HepG2 (cell line): ENCODE measurements around the gene GRM7.

Experiments used
- ARNT ChIP-seq: fragments of 450-650 bp; IDR thresholded peaks from 2 replicates; pipeline ENCODE4 v1.6.1; 2017
- GABPA ChIP-seq, 2 experiments: IDR thresholded peaks; 2 replicates each; pipeline ENCODE4 v1.6.1; 2011 to 2016; ENCODE audit warnings: low read depth in 2 of 2, low read length in 1 of 2, missing biosample characterization in 1 of 2, missing genetic modification characterization in 1 of 2
- MAZ ChIP-seq, 2 experiments: sonication (generic) in 1 of 2; formaldehyde crosslinking in 1 of 2; IDR thresholded peaks; 2 replicates each; pipeline versions ENCODE4 v1.5.0 to v1.6.1; 2012 to 2020; ENCODE audit warnings: low read depth in 2 of 2, mild to moderate bottlenecking in 2 of 2, borderline replicate concordance in 1 of 2, improper control_type of control experiment in 1 of 2, low read length in 1 of 2, missing genetic modification reagents in 1 of 2, moderate library complexity in 1 of 2
- MTA3 ChIP-seq: sonication (generic); formaldehyde crosslinking; IDR thresholded peaks from 2 replicates; pipeline ENCODE4 v1.4.0; 2020; ENCODE audit warnings: missing genetic modification reagents
- POLR2A ChIP-seq, 2 experiments: IDR thresholded peaks; 2 replicates each; pipeline ENCODE4 v1.6.1; 2011; ENCODE audit warnings: low read depth in 2 of 2, low read length in 2 of 2, mild to moderate bottlenecking in 1 of 2, moderate library complexity in 1 of 2; ENCODE audit not compliant: insufficient read depth in 1 of 2
- SAFB2 ChIP-seq: sonication (generic); formaldehyde crosslinking; IDR thresholded peaks from 2 replicates; pipeline ENCODE4 v1.5.1; 2020; ENCODE audit warnings: missing genetic modification reagents, low read depth, mild to moderate bottlenecking, borderline replicate concordance
- ZNF10 ChIP-seq: sonication (generic); formaldehyde crosslinking; IDR thresholded peaks from 2 replicates; pipeline ENCODE4 v1.4.0; 2020; ENCODE audit warnings: mild to moderate bottlenecking, low read depth, missing genetic modification reagents, borderline replicate concordance
- TF ChIP-seq, protein P1 (sequence below), 2 experiments: IDR thresholded peaks; 2 replicates each; pipeline ENCODE4 v1.6.1; 2011 to 2012; ENCODE audit warnings: low read length in 2 of 2, borderline replicate concordance in 1 of 2, low read depth in 1 of 2, mild to moderate bottlenecking in 1 of 2, moderate library complexity in 1 of 2

DNA sequence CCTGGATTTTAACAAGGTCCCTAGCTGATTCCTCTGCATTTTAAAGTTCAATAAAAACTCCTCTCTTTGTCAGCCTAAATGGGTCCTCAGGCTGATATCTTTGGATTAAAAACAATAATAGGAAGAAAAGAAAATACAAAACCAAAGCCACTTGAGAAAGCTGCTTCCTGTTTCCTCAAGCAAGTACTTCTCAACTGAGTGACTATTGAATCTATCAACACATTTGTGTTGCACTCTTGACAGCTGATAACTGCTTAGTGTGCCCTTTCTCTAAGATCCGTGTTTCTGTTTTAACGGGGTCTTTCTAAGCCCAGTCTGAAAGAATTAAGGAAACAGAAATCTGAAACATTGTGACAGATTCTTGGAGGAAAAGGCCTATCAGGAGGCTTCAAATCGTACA lies 410.7 kb downstream of the GRM7 start:
- no peak for TF ChIP-seq GABPA (IDR thresholded peaks at IDR 0.05; ENCODE audit: low read depth, low read length)
- no peak for TF ChIP-seq GABPA (CRISPR knock-in tag; IDR thresholded peaks at IDR 0.05; ENCODE audit: low read depth)
- TF ChIP-seq ARNT: no peak
- no peak for TF ChIP-seq MTA3 (CRISPR knock-in tag)
- TF ChIP-seq ZNF10: no peak
- no peak for TF ChIP-seq POLR2A (IDR thresholded peaks at IDR 0.05; ENCODE audit: insufficient read depth in 1 of 2, low read depth in 2 of 2, low read length in 2 of 2)
- no peak for TF ChIP-seq MAZ (IDR thresholded peaks at IDR 0.05; ENCODE audit: borderline replicate concordance, low read depth, low read length)
- TF ChIP-seq MAZ (CRISPR knock-in tag; IDR thresholded peaks at IDR 0.05; ENCODE audit: low read depth): no peak
- TF ChIP-seq SAFB2: no peak
- TF ChIP-seq, protein P1, sequence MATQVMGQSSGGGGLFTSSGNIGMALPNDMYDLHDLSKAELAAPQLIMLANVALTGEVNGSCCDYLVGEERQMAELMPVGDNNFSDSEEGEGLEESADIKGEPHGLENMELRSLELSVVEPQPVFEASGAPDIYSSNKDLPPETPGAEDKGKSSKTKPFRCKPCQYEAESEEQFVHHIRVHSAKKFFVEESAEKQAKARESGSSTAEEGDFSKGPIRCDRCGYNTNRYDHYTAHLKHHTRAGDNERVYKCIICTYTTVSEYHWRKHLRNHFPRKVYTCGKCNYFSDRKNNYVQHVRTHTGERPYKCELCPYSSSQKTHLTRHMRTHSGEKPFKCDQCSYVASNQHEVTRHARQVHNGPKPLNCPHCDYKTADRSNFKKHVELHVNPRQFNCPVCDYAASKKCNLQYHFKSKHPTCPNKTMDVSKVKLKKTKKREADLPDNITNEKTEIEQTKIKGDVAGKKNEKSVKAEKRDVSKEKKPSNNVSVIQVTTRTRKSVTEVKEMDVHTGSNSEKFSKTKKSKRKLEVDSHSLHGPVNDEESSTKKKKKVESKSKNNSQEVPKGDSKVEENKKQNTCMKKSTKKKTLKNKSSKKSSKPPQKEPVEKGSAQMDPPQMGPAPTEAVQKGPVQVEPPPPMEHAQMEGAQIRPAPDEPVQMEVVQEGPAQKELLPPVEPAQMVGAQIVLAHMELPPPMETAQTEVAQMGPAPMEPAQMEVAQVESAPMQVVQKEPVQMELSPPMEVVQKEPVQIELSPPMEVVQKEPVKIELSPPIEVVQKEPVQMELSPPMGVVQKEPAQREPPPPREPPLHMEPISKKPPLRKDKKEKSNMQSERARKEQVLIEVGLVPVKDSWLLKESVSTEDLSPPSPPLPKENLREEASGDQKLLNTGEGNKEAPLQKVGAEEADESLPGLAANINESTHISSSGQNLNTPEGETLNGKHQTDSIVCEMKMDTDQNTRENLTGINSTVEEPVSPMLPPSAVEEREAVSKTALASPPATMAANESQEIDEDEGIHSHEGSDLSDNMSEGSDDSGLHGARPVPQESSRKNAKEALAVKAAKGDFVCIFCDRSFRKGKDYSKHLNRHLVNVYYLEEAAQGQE (IDR thresholded peaks at IDR 0.05; ENCODE audit: borderline replicate concordance in 1 of 2, low read depth in 1 of 2, low read length in 2 of 2): no peak
